NB4 (cell line): ENCODE data around the gene P2RY2.

ENCODE experiments used
- DNase-seq: peaks from one replicate; pipeline ENCODE4 v3.0.0; 2010; ENCODE audit warnings: low read depth
- H3K4me3 ChIP-seq: one replicate; pipeline ENCODE4 v1.5.1; 2011; ENCODE audit warnings: mild to moderate bottlenecking, low read depth, low read length, moderate library complexity
- CTCF ChIP-seq: IDR thresholded peaks from one replicate; pipeline ENCODE4 v1.5.1; 2012; ENCODE audit warnings: low read depth, low read length
- MAX ChIP-seq: IDR thresholded peaks from 2 replicates; pipeline ENCODE4 v1.6.1; 2011; ENCODE audit warnings: low read depth, low read length
- MYC ChIP-seq: IDR thresholded peaks from 2 replicates; pipeline ENCODE4 v1.6.1; 2011; ENCODE audit warnings: low read depth, low read length
- POLR2A ChIP-seq: IDR thresholded peaks from 2 replicates; pipeline ENCODE4 v1.6.1; 2011; ENCODE audit warnings: mild to moderate bottlenecking; ENCODE audit not compliant: insufficient read length; ENCODE audit errors: extremely low read depth

The P2RY2 gene

GRCh38 chr11:73199446-73199845, 18.6 kb upstream of the P2RY2 start:
- TF ChIP-seq MAX = no peak
- no peak for TF ChIP-seq CTCF
- no peak for TF ChIP-seq MYC
- no peak for TF ChIP-seq POLR2A
- H3K4me3 ChIP-seq = no peak overlapping the region
- no peak for DNase-seq

GRCh38 chr11:73200256-73200655, 17.8 kb upstream of the P2RY2 start:
- TF ChIP-seq MYC = peak; percentile 24; the same call in 1 of the 2 replicates
- TF ChIP-seq CTCF = no peak
- no peak for TF ChIP-seq POLR2A
- 0 out of 2 replicates have a peak, but pooled peaks have one; percentile 37 for TF ChIP-seq MAX
- DNase-seq = peak; percentile 62
- peak overlapping the region; percentile 19 for H3K4me3 ChIP-seq

DNA sequence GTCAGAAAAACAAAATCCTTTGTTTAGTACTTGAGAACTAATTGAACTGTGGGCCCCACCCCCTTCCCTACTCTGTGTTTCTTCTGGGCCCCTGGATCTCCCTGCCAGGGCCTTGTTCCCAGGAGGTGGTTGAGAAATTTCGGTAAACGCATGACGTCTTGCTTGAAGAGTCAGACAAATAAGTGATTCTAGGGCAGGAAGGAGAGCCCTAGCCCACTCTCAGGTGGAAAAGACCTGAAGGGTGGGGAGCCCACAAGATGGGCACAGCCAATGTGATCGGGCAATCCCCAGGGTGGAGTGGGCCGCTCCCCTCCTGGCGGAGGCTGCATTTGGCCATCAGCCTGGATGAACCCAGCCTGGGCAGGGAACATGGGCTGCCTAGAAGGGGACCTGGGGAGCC, 16.8 kb upstream of the P2RY2 start:
- no peak overlapping the region for H3K4me3 ChIP-seq
- TF ChIP-seq MYC = peak; percentile 46; the same call in 1 of the 2 replicates
- TF ChIP-seq MAX = no peak
- DNase-seq = peak; percentile 90

GRCh38 chr11:73201888-73202780, 15.9 kb upstream of the P2RY2 start:
- TF ChIP-seq POLR2A = no peak
- TF ChIP-seq MYC = 0 out of 2 replicates have a peak, but pooled peaks have one; percentile 10
- DNase-seq = peak; percentile 50
- H3K4me3 ChIP-seq = no peak overlapping the region

DNA sequence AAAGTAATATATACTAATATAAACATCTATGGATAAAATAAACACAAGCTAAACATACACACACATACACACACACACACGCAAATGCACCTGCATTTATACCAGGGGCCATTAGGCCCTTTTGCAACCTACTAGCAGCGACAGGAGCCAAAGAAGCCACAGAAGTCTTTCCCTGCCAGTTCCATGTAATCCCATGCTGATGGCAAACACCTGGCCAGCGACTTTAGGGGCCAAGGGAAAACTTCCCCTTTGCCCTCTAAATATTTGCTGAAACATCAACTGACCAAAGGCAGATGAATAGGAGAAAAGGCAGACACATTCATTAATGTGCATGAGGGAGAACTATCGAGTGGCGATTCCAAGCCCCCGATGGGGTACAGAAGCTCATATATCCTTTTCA, 14.8 kb upstream of the P2RY2 start:
- no peak overlapping the region for H3K4me3 ChIP-seq
- TF ChIP-seq CTCF (no peak), MYC (no peak), MAX (no peak), POLR2A (no peak)
- no peak for DNase-seq

DNA sequence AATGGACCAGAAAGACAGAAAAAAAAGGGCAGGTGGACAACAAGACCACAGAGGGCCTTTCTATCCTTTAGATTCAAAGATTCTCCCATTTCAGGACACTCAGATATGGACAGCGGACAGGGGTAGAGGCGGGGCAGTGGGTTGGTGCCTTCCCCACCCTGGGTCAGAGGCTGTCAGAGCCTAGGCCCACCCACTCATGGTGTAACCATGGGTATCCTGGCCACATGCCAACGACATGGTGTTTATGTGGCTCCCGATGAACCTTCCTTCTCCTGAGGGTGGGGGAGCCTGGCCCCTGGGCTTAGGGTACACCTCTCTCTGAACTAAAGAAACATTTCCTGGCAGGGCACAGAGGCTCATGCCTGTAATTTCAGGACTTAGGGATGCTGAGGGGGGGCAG, 14.3 kb upstream of the P2RY2 start:
- DNase-seq = peak; percentile 91
- no peak overlapping the region for H3K4me3 ChIP-seq
- TF ChIP-seq MYC (0 out of 2 replicates have a peak, but pooled peaks have one; percentile 13), MAX (peak; percentile 56; the same call in 1 of the 2 replicates), POLR2A (no peak), CTCF (no peak)
